ENCODE measurements around the gene PPM1A. TPM values are rescaled to one million over a fixed set of nuclear protein-coding genes. Genes with fewer than 3 reads are reported as not detected.

Gene PPM1A
- total RNA-seq, 1 experiment from 2014 or later: 52.3 TPM

GRCh38 chr14:60344751-60345150, 95.7 kb downstream of the PPM1A start:
- Histone ChIP-seq H3K36me3 (ENCODE audit: insufficient read depth, low read length, poor library complexity, severe bottlenecking) (no peaks in the 10 kb centered on the region), H3K9me3 (ENCODE audit: low read depth, low read length, poor library complexity, severe bottlenecking) (no peaks in the 10 kb centered on the region), H3K27ac (ENCODE audit: low read depth, low read length, poor library complexity, severe bottlenecking) (no peak overlapping the region), H3K4me1 (ENCODE audit: insufficient read depth, low read length, poor library complexity, severe bottlenecking) (no peaks in the 10 kb centered on the region), H3K27me3 (replicated peaks; ENCODE audit: insufficient read depth, low read depth, low read length, poor library complexity) (no peaks in the 10 kb centered on the region), H3K4me3 (ENCODE audit: low read depth, low read length, poor library complexity, severe bottlenecking) (no peak overlapping the region)
- POLR2A ChIA-PET (ENCODE audit: low non-redundant PET): no interaction called here
- CTCF ChIA-PET: no interaction called here
- intact Hi-C loops (cut with micrococcal nuclease; ENCODE audit: unreplicated experiment): loop anchor here (5.0 kb wide), 1 partner anchor 137 kb away; no protein-coding TSS in a partner anchor
- no peak for DNase-seq (ENCODE audit: low spot score)
- TF ChIP-seq, protein P1, sequence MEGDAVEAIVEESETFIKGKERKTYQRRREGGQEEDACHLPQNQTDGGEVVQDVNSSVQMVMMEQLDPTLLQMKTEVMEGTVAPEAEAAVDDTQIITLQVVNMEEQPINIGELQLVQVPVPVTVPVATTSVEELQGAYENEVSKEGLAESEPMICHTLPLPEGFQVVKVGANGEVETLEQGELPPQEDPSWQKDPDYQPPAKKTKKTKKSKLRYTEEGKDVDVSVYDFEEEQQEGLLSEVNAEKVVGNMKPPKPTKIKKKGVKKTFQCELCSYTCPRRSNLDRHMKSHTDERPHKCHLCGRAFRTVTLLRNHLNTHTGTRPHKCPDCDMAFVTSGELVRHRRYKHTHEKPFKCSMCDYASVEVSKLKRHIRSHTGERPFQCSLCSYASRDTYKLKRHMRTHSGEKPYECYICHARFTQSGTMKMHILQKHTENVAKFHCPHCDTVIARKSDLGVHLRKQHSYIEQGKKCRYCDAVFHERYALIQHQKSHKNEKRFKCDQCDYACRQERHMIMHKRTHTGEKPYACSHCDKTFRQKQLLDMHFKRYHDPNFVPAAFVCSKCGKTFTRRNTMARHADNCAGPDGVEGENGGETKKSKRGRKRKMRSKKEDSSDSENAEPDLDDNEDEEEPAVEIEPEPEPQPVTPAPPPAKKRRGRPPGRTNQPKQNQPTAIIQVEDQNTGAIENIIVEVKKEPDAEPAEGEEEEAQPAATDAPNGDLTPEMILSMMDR (conservative IDR thresholded peaks at IDR 0.05; ENCODE audit: low read depth, low read length): no peak
- TF ChIP-seq EZH2 (IDR thresholded peaks at IDR 0.05; ENCODE audit: borderline replicate concordance, low read depth, low read length, poor library complexity, severe bottlenecking): no peak
- BruUV-seq (replicated peaks): no TSS peak

DNA sequence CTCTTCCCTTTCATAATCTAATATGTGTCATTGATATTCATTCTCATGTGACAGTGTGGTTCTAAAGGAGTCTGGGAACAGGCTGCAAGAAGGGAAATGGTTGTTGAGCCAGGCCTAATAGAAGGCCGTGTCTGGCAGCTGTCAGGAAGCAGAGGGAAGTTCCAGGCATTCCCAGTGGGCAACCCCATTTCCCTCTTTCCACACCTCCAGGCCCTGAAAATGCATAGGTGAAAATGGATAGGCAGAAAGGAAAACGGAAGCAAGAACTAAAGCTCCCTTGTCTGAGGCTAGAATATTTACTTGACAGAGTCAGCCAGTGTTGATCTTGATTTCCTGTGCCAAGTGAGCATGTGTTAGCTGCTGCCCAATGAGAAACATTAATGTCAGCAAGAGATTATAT, 97.7 kb downstream of the PPM1A start:
- Histone ChIP-seq H3K27ac (ENCODE audit: low read depth, low read length, poor library complexity, severe bottlenecking) (no peak overlapping the region), H3K9me3 (ENCODE audit: low read depth, low read length, poor library complexity, severe bottlenecking) (no peaks in the 10 kb centered on the region), H3K27me3 (replicated peaks; ENCODE audit: insufficient read depth, low read depth, low read length, poor library complexity) (no peaks in the 10 kb centered on the region), H3K36me3 (ENCODE audit: insufficient read depth, low read length, poor library complexity, severe bottlenecking) (no peaks in the 10 kb centered on the region), H3K4me3 (ENCODE audit: low read depth, low read length, poor library complexity, severe bottlenecking) (no peak overlapping the region), H3K4me1 (ENCODE audit: insufficient read depth, low read length, poor library complexity, severe bottlenecking) (no peaks in the 10 kb centered on the region)
- no peak for DNase-seq (ENCODE audit: low spot score)
- CTCF ChIA-PET: no interaction called here
- TF ChIP-seq, protein P1 (conservative IDR thresholded peaks at IDR 0.05; ENCODE audit: low read depth, low read length): no peak
- TF ChIP-seq EZH2 (IDR thresholded peaks at IDR 0.05; ENCODE audit: borderline replicate concordance, low read depth, low read length, poor library complexity, severe bottlenecking): no peak
- POLR2A ChIA-PET (ENCODE audit: low non-redundant PET): no interaction called here
- no TSS peak for BruUV-seq (replicated peaks)
- intact Hi-C loops (cut with micrococcal nuclease; ENCODE audit: unreplicated experiment): no loop called here

GRCh38 chr14:60348211-60348610, 99.2 kb downstream of the PPM1A start:
- CTCF ChIA-PET: no interaction called here

More at GRCh38 chr14:60348211-60348610, 99.2 kb downstream of the PPM1A start:
- no TSS peak for BruUV-seq (replicated peaks)
- no peak overlapping the region for H3K4me3 ChIP-seq (ENCODE audit: low read depth, low read length, poor library complexity, severe bottlenecking)
- H3K4me1 ChIP-seq (ENCODE audit: insufficient read depth, low read length, poor library complexity, severe bottlenecking): no peaks in the 10 kb centered on the region
- H3K27ac ChIP-seq (ENCODE audit: low read depth, low read length, poor library complexity, severe bottlenecking): no peak overlapping the region
- intact Hi-C loops (cut with micrococcal nuclease; ENCODE audit: unreplicated experiment): no loop called here
- no peaks in the 10 kb centered on the region for H3K9me3 ChIP-seq (ENCODE audit: low read depth, low read length, poor library complexity, severe bottlenecking)
- no peaks in the 10 kb centered on the region for H3K27me3 ChIP-seq (replicated peaks; ENCODE audit: insufficient read depth, low read depth, low read length, poor library complexity)
- no peak for DNase-seq (ENCODE audit: low spot score)
- POLR2A ChIA-PET (ENCODE audit: low non-redundant PET): no interaction called here
- TF ChIP-seq, protein P1 (conservative IDR thresholded peaks at IDR 0.05; ENCODE audit: low read depth, low read length): no peak
- no peak for TF ChIP-seq EZH2 (IDR thresholded peaks at IDR 0.05; ENCODE audit: borderline replicate concordance, low read depth, low read length, poor library complexity, severe bottlenecking)
- H3K36me3 ChIP-seq (ENCODE audit: insufficient read depth, low read length, poor library complexity, severe bottlenecking): no peaks in the 10 kb centered on the region

Other genes with a start within 250 kb of the PPM1A start
- 64.0 and 66.0 TPM in 2 replicates for gene PCNX4, start 157.3 kb upstream of the PPM1A start, total RNA-seq (2021)
- 16.3 and 17.9 TPM in 2 replicates for gene DHRS7, start 83.8 kb upstream of the PPM1A start, total RNA-seq (2021)
- 1.5 and 3.1 TPM in 2 replicates for gene C14orf39, start 236.8 kb downstream of the PPM1A start, total RNA-seq (2021)

All from A673 (cell line).